Activated T-helper 1 cell treated with anti-CD3 and anti-CD28 coated beads, Interleukin-2, amount 50 U/mL, for 16 hours (primary cell): ENCODE results near the gene CCL13.

Experiments
- DNase-seq, 2 donors: peaks; one replicate each; pipeline ENCODE4 v3.0.0-alpha.2; 2020; ENCODE audit warnings: low read depth in 1 of 2, low spot score in 1 of 2

Gene CCL13

GRCh38 chr17:34383216-34383615 lies 26.9 kb downstream of the CCL13 start:
- no peak for DNase-seq

- DNase-seq = no peak
These were observed 28.0 kb downstream of the CCL13 start for GRCh38 chr17:34384271-34384670.

GRCh38 chr17:34384822-34385605 lies 28.7 kb downstream of the CCL13 start:
- no peak for DNase-seq

- DNase-seq = no peak
These were observed 30.0 kb downstream of the CCL13 start for GRCh38 chr17:34386343-34386696.

- no peak for DNase-seq
These were observed 30.6 kb downstream of the CCL13 start for GRCh38 chr17:34386697-34387550.

GRCh38 chr17:34387566-34387965 lies 31.3 kb downstream of the CCL13 start:
- no peak for DNase-seq

- DNase-seq = no peak
These were observed 33.0 kb downstream of the CCL13 start for GRCh38 chr17:34389126-34389750.

- DNase-seq = no peak
These were observed 34.4 kb downstream of the CCL13 start for GRCh38 chr17:34390649-34391048.

- DNase-seq = no peak
These were observed 35.0 kb downstream of the CCL13 start for GRCh38 chr17:34391241-34391640.

GRCh38 chr17:34393401-34393800 lies 37.1 kb downstream of the CCL13 start:
- no peak for DNase-seq

- no peak for DNase-seq
These were observed 41.0 kb downstream of the CCL13 start for GRCh38 chr17:34397265-34397664.

GRCh38 chr17:34398990-34399389 lies 42.7 kb downstream of the CCL13 start:
- no peak for DNase-seq

- DNase-seq = no peak
These were observed 43.4 kb downstream of the CCL13 start for GRCh38 chr17:34399725-34400124.

GRCh38 chr17:34400301-34400931 lies 44.1 kb downstream of the CCL13 start:
- no peak for DNase-seq

- no peak for DNase-seq
These were observed 44.9 kb downstream of the CCL13 start for GRCh38 chr17:34401165-34401564.

- no peak for DNase-seq
These were observed 46.7 kb downstream of the CCL13 start for GRCh38 chr17:34403006-34403405.

GRCh38 chr17:34406226-34406625 lies 49.9 kb downstream of the CCL13 start:
- no peak for DNase-seq
